Measurements from ENCODE around the gene KLK3.
"Not testable (repeated sequence)": the region's sequence is repeated elsewhere in the genome, so short reads cannot be mapped to it uniquely, and the experiment has no call there.

Gene KLK3

GRCh38 chr19:50854636-50855410 lies at the start of gene KLK3:
Gene KLK3 (plus strand): TSS chr19:50854915. CDS start chr19:50854956, 41 bp downstream.
- no peak for DNase-seq (ENCODE audit: low spot score)

DNA sequence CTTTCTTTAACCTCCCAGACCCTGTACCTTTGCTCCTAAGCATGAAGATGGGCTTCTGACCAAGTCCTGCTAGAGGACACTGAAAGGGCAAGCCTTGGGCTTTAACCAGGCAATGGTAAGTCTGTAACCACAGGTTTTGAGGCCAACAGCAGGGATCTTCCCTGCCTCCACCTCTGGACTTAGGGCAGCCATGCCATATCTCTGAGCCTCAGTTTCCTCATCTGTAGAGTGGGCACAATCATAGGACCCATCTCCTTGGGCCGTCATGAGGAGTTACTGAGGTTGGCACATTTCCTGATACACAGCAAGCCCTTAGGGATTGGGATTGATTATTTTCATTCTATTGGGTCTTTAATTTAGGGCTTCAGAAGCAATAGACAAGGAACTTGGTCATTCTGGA lies 45.9 kb upstream of the KLK3 start:
- DNase-seq (ENCODE audit: low spot score) = no peak

- not testable (repeated sequence) for DNase-seq (ENCODE audit: low spot score)
Observed at GRCh38 chr19:50811622-50812238, 43.0 kb upstream of the KLK3 start.

- no peak for DNase-seq (ENCODE audit: low spot score)
Observed at GRCh38 chr19:50812474-50812873, 42.2 kb upstream of the KLK3 start.

GRCh38 chr19:50814883-50815282 lies 39.8 kb upstream of the KLK3 start:
- DNase-seq (ENCODE audit: low spot score) = no peak

DNA sequence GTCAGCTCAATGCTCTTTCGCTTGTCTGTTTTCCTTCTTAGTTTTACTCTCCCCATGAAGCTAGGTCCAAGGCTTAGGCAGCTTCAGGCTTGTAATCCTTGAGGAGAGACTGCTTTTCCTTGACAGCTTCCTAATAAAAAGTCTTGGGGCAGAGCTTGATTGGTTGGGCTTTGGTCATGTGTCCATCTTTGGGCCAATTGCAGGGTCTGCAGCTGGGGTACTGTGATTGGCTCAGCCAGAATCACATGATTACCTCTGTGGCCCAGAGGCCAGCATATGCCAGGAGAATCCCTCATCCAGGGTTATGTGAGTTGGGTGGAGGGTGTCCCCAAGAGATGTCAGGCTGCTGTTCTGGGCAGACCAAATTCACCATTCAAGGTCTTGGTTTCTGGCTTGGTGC lies 39.3 kb upstream of the KLK3 start:
- no peak for DNase-seq (ENCODE audit: low spot score)

- no peak for DNase-seq (ENCODE audit: low spot score)
Observed at GRCh38 chr19:50817941-50818858, 36.5 kb upstream of the KLK3 start.

DNA sequence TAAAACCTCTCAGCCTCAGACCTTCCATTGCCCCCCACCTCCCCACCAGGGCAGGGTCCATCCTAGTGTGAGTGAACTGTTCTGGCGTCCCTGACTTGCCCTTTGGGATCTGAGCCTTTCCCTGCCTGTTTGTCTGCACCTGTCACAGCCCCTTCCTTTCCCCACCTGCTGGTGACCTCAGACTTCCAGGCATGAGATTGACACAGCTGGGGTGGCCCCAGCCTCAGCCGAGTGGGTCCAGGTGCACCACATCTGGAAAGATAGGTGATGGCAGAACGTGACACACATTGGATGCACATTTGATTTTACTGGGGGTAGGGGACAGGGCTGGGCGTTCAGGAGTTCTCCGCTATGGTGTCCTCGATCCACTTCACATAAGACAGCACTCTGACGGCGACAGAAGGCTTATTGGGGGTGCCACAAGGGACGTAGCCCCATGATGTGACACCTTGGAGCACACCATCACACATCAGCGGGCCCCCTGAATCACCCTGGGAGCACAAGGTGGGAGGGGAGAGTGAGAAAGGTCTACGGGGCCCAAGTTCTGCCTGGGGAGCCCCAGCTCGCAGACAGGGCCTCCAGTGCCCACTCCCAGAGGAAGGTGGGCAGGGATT lies 35.7 kb upstream of the KLK3 start:
- DNase-seq (ENCODE audit: low spot score) = no peak

DNA sequence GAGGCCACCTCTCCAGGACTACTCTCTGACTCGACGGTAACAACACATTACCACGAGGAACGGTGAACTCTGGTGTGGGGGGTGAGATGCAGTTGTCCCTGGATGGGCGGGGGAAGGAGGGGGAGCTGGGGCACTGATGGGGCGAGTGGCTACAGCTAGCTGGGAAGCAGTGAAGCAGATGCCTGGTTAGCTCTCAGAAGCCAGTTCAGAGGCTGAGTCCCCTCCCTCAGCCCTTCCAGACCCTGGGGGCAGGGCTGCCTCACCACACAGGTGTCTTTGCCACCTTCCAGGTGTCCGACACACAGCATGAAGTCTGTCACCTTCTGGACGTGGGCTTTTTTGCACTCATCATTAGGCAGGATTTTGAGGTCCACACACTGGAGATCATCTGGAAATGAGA lies 35.1 kb upstream of the KLK3 start:
- no peak for DNase-seq (ENCODE audit: low spot score)

DNA sequence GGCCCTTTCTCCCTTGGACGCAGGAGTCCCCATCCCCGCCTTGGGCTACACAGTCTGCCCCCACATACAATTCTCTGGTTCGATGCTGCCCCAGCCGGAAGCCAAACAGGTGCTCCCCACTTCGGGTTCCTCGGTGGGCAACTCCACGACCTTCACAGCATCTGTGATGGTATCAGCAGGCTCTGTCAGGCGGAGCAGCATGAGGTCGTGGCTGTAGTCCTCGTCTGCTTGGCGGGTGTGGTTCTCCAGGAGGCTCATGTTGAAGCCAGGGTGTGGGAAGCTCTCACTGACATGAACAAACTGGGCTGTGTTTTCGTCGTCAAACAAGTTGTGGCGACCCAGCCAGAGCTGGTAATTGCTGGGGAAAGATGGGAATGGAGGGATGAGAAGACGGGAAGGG lies 34.6 kb upstream of the KLK3 start:
- DNase-seq (ENCODE audit: low spot score) = no peak

- DNase-seq (ENCODE audit: low spot score) = no peak
Observed at GRCh38 chr19:50820549-50821247, 34.0 kb upstream of the KLK3 start.

DNA sequence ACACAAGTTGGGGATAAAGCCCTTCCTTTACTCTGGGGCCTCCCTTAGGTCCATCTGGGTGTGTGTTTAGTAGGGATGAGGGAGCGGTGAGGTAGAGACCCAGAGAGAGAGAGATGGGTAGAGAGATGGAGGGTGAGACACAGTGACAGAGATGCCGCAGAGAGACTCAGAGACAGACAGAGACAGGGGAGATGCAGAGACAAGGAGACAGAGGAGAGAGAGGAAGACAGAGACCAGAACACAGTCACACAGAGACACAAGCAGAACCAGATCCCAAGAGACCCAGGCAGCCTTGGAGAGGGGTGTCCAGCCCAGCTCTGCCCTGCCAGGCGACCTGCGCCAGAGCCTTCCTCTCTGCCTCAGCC lies 33.5 kb upstream of the KLK3 start:
- no peak for DNase-seq (ENCODE audit: low spot score)

GRCh38 chr19:50821622-50822021 lies 33.1 kb upstream of the KLK3 start:
- DNase-seq (ENCODE audit: low spot score) = no peak

GRCh38 chr19:50822661-50823208 lies 32.0 kb upstream of the KLK3 start:
- no peak for DNase-seq (ENCODE audit: low spot score)

GRCh38 chr19:50823389-50824042 lies 31.2 kb upstream of the KLK3 start, which contains the start of gene KLK1:
Gene KLK1 (minus strand): TSS chr19:50823787. CDS start chr19:50823748, 39 bp downstream.
- no peak for DNase-seq (ENCODE audit: low spot score)

GRCh38 chr19:50826492-50827240 lies 28.0 kb upstream of the KLK3 start:
- no peak for DNase-seq (ENCODE audit: low spot score)

- DNase-seq (ENCODE audit: low spot score) = no peak
Observed at GRCh38 chr19:50827476-50827875, 27.2 kb upstream of the KLK3 start.

GRCh38 chr19:50829801-50830200 lies 24.9 kb upstream of the KLK3 start:
- DNase-seq (ENCODE audit: low spot score) = no peak

GRCh38 chr19:50830266-50831025 lies 24.3 kb upstream of the KLK3 start:
- DNase-seq (ENCODE audit: low spot score) = no peak

Measured in HuH-7.5 (cell line).